T1000 (cell line): ENCODE data around the gene RRP1.
"Not testable (repeated sequence)": the region's sequence is repeated elsewhere in the genome, so short reads cannot be mapped to it uniquely, and the experiment has no call there.

Source experiments
- DNase-seq: peaks from one replicate; lab custom pipeline; 2025; ENCODE audit warnings: mixed read lengths; lab: John Stamatoyannopoulos, UW

RRP1 gene

DNA sequence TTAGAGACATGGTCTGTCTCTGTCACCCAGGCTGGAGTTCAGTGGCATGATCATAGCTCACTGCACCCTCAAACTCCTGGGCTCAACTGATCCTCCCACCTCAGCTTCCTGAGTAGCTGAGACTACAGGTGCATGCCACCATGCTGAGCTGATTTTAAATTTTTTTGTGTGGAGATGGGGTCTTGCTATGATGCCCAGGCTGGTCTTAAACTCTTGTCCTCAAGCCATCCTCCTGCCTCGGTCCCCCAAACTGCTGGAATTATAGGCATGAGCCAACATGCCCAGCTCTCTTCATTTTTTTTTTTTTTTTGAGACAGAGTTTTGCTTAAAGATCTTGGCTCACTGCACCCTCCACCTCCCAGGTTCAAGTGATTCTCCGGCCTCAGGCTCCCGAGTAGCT is 50.9 kb downstream of the RRP1 start:
- DNase-seq = no peak

DNA sequence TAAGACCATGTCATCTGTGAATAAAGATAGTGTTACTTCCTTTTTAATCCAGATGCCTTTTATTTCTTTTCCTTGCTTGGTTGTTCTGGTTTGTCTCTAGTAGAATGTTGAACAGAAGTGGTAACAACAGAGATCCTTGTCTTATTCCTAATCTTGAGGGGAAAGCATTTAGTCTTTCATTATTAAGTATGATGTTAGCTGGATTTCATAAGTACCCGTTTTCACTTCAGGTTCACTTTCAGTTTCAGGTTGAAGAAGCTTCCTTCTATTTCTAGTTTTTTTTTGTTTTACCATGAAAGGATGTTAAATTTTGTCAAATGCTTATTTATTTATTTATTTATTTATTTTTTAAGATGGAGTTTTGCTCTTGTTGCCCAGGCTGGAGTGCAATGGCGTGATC is 53.4 kb downstream of the RRP1 start:
- DNase-seq = no peak

DNA sequence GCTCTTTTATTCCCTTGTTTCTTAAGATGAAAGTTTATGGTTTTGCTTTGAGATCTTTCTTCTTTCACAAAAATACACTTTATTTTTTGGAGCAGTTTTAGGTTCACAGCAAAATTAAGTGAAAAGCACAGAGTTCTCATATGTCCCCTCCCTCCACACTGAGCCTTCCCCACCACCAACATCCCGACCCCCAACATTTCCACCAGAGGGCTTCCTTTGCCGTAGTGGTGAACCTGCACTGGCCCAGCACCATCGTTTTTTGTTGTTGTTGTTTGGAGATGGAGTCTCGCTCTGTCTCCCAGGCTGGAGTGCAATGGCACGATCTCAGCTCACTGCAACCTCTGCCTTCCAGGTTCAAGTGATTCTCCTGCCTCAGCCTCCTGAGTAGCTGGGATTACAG is 55.5 kb downstream of the RRP1 start:
- not testable (repeated sequence) for DNase-seq

DNA sequence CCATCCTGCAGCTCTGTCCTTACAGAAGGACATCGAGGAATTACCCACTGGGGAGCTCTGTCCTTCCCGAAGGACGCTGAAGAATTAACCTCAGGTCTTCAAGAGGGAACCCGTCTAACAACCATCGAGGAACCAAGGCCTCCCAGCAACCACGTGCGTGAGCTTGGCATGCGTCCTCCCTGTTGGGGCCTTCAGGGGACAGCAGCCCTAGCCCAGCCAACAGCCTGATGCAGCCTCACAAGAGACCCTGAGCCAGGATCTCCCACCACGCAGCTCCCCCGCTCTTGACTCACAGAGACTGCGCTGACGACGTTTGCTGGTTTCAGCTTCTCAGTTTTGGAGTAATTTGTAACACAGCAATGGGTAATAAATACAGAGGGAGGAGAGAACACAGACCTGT is 56.0 kb downstream of the RRP1 start:
- no peak for DNase-seq

DNA sequence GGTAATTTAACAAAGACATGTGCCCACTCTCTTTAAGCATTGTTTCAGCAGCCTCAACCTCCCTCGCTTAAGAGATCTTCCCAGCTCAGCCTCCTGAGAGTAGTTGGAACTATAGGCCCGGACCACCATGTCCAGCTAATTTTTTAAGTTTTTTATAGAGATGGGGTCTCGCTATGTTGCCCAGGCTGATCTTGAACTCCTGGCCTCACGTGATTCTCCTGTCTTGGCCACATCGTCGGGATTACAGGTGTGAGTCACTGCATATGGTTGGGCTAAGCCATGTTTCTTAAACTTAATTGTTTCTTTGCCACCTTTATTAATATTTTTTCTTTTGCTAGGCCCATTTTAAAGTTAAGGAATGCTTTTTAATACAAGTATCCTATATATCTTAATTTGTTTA is 57.1 kb downstream of the RRP1 start:
- DNase-seq = no peak

DNA sequence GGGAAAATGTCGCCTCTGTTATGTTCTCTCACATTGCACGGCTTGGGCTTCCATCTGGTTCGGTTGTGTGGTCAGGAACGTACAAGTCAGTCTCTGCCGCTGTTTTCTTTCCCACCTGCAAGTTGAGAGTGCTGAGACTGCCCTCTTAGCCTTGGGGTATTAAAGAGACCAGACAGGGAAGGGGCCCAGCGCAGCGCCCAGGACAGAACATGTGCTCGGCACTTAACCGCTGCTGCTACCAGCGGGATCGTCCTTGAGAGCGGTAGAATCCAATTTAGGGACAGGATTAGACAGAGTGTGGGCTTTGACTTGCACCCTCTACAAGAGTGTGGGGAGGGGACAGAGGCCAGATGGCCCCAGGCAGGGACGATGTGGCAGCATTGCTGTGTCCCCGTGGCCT is 57.9 kb downstream of the RRP1 start:
- no peak for DNase-seq

DNA sequence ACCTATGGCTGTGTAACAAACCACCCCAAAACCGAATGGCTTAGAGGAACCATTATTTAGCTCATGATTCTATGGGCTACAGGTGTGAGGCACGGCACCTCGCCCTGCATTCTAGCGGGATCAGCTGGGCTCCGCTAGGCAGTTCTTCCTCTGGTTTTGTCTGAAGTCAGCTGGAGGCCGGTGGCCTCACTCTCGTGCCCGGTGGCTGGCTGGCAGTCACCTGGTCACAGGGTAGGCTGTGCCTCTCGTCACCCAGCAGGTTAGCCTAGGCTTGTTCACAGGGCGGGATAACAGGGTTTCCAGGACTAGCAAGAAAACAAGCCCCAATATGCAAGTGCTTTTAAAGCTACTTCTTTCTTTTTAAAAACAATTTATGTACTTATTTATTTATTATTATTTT is 59.4 kb downstream of the RRP1 start:
- DNase-seq = no peak

DNA sequence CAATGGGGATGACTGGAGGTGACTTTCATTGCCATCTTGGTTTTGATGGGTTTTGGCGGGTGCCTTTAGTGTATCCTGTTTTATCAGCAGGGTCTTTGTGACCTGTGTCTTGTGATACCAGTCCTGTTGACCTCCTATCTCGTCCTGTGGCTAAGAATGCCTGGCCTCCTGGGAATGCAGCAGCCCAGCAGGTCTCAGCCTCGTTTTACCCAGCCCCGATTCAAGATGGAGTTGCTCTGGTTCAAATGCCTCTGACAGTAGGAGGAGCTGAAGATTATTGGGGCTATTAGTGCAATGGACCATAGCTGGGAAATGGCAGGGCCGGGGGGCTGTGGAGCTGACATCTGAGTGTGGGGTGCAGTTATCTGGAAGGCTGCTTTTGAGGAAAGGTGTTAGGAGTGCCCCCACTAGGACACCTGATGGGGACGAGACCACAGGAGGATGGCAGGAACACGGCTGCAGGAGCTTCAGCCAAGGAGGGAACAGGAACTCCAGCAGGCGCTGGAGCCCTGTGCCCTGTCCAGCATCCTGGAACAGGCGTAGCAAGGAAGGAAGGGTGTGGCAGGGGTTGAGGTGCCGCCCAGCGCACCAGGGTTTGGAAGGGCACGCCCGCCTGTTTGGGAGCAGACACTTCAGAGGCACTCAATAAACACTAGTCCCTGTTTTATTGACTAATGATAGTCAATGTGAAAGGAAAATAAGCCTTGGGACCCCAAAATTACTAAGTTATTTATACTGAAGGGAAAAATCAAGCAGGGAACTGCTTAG is 60.3 kb downstream of the RRP1 start:
- no peak for DNase-seq

DNA sequence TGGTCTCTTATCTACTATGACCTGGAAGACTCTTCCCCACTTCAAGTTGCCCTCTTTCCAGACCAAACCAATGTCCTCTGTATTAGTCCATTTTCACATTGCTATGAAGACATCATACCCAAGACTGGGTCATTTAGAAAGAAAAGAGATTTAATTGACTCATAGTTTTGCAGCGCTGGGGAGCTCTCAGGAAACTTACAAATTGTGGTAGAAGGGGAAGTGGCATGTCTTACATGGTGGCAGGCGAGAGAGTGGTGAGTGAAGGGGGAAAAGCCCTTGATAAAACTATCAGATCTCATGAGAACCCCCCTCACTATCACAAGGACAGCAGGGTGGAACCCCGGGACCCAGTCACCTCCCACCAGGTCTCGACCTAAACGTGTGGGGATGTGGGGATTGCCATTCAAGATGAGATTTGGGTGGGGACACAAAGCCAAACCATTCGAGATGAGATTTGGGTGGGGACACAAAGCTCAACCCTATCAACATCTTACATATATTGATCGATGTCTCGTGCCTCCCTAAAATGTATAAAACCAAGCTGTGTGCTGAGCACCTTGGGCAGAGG is 61.4 kb downstream of the RRP1 start:
- DNase-seq = no peak

DNA sequence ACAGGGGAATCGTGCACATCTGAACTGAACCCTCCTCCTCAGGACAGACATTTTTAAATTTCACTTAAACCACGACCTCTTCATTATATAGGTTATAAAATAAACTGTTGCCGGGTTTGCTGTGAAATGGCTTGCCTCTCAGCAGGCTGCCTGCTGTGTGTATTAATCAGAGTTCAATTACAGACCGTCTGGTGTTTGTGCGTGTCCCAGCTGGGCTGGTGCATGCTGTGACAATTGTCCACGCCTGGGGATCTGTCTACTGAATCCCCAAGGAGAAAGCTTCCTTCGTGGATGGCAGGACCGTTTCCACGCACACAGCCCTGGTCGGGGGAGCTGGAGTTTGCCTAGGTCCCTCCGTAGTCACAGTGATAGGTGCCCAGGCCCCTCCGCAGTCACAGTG is 62.2 kb downstream of the RRP1 start:
- no peak for DNase-seq

DNA sequence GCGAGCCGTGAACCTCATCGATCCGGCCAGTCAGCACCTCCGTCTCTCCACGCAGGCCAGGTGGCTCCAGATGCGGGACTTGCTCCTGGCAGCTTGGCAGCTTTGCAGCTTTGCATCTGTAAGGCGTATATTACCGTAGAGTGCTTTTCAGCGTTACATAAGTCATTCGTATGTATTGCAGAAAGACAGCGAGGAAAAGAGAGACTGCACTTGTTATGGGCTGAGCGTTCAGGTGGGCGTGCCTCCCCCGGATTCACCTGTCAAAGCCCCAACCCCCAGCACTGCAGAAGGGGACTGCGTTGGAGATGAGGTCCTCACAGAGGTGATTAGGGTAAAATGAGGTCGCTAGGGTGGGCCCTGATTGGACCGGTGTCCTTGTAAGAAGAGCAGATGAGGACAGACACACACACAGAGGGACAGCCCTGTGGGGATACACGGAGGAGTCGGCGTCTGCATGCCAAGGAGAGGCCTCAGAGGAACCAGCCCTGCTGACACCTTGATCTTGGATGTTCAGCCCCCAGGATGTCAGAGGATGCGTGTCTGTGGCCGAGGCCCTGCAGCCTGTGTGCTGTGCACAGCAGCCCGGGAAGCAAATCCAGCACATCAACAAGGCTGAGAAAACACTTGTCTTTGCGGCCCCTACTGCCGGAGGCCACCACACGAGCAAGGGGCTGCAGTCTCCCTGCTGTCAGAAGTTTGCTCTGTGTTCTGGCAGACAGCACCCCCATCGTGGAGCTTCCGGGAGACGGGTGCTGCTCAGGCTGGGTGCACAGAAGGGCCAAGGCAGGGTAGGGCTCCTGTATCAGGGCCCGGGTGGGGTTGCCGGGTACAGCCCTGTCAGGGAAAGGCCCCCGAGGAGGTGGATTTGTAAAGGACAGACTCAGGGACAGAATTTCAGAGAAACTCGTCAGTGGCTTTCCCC is 64.7 kb downstream of the RRP1 start:
- no peak for DNase-seq
